Measurements from ENCODE around the gene PHLPP2. TPM values are rescaled to one million over a fixed set of nuclear protein-coding genes. Genes with fewer than 3 reads are reported as not detected.

The PHLPP2 gene
- total RNA-seq, 1 donor from 2014 or later, result 10.2 TPM

- DNase-seq (ENCODE audit: low spot score), result no peak
- H3K27me3 Mint-ChIP-seq (ENCODE audit: low read depth), result no peaks in the 10 kb centered on the region
- TF ChIP-seq CTCF (IDR thresholded peaks at IDR 0.05), result no peak
- no peak overlapping the region for H3K4me3 Mint-ChIP-seq (ENCODE audit: unreplicated experiment)
- no peak overlapping the region for H3K27ac Mint-ChIP-seq (ENCODE audit: unreplicated experiment)
- no peaks in the 10 kb centered on the region for H3K9me3 Mint-ChIP-seq (ENCODE audit: low read depth)
- peaks cover 24% of the 10 kb centered on the region for H3K36me3 Mint-ChIP-seq (ENCODE audit: low read depth)
- H3K4me1 Mint-ChIP-seq (ENCODE audit: low read depth), result no peaks in the 10 kb centered on the region
Measured at GRCh38 chr16:71675380-71675779, 49.1 kb downstream of the PHLPP2 start.

- H3K4me3 Mint-ChIP-seq (ENCODE audit: unreplicated experiment), result no peak overlapping the region
- peaks cover 32% of the 10 kb centered on the region for H3K36me3 Mint-ChIP-seq (ENCODE audit: low read depth)
- H3K27me3 Mint-ChIP-seq (ENCODE audit: low read depth), result no peaks in the 10 kb centered on the region
Measured at GRCh38 chr16:71674229-71674628, 50.3 kb downstream of the PHLPP2 start.

GRCh38 chr16:71673582-71673973 lies 50.9 kb downstream of the PHLPP2 start:
- Mint-ChIP-seq H3K9me3 (ENCODE audit: low read depth) (no peaks in the 10 kb centered on the region), H3K27me3 (ENCODE audit: low read depth) (no peaks in the 10 kb centered on the region)

More at GRCh38 chr16:71674229-71674628, 50.3 kb downstream of the PHLPP2 start:
- Mint-ChIP-seq H3K27ac (ENCODE audit: unreplicated experiment) (no peak overlapping the region), H3K4me1 (ENCODE audit: low read depth) (no peaks in the 10 kb centered on the region), H3K9me3 (ENCODE audit: low read depth) (no peaks in the 10 kb centered on the region)
- DNase-seq (ENCODE audit: low spot score), result no peak
- no peak for TF ChIP-seq CTCF (IDR thresholded peaks at IDR 0.05)

GRCh38 chr16:71672803-71673581 lies 51.5 kb downstream of the PHLPP2 start:
- Mint-ChIP-seq H3K4me3 (ENCODE audit: unreplicated experiment) (no peak overlapping the region), H3K36me3 (ENCODE audit: low read depth) (peaks cover 32% of the 10 kb centered on the region), H3K4me1 (ENCODE audit: low read depth) (no peaks in the 10 kb centered on the region), H3K9me3 (ENCODE audit: low read depth) (no peaks in the 10 kb centered on the region), H3K27ac (ENCODE audit: unreplicated experiment) (no peak overlapping the region), H3K27me3 (ENCODE audit: low read depth) (no peaks in the 10 kb centered on the region)
- TF ChIP-seq CTCF (IDR thresholded peaks at IDR 0.05), result no peak
- DNase-seq (ENCODE audit: low spot score), result no peak

More at GRCh38 chr16:71673582-71673973, 50.9 kb downstream of the PHLPP2 start:
- no peak for DNase-seq (ENCODE audit: low spot score)
- Mint-ChIP-seq H3K36me3 (ENCODE audit: low read depth) (peaks cover 32% of the 10 kb centered on the region), H3K4me1 (ENCODE audit: low read depth) (no peaks in the 10 kb centered on the region), H3K27ac (ENCODE audit: unreplicated experiment) (no peak overlapping the region), H3K4me3 (ENCODE audit: unreplicated experiment) (no peak overlapping the region)
- no peak for TF ChIP-seq CTCF (IDR thresholded peaks at IDR 0.05)

DNA sequence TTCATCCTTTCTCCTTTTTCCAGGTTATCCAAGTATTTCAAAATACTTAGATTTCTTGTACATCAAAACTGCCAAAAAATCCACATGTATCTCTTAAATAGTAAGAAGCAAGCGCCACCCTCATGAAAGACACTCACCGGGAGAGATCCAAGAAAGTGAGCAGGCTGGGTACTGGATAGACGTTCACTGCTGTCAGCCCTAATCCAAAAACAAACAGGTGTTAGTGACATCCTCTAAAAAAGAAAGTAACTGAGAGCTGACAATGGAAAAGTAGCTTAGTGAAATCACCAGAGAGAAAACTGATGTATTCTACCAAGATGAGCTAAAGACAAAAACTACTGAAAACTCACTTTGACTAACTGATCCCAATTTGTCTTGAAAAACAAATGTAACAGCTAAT lies 52.4 kb downstream of the PHLPP2 start:
- H3K27me3 Mint-ChIP-seq (ENCODE audit: low read depth), result no peaks in the 10 kb centered on the region
- no peak for TF ChIP-seq CTCF (IDR thresholded peaks at IDR 0.05)
- no peak overlapping the region for H3K4me3 Mint-ChIP-seq (ENCODE audit: unreplicated experiment)
- DNase-seq (ENCODE audit: low spot score), result no peak
- no peaks in the 10 kb centered on the region for H3K4me1 Mint-ChIP-seq (ENCODE audit: low read depth)
- no peaks in the 10 kb centered on the region for H3K9me3 Mint-ChIP-seq (ENCODE audit: low read depth)
- no peak overlapping the region for H3K27ac Mint-ChIP-seq (ENCODE audit: unreplicated experiment)
- peaks cover 30% of the 10 kb centered on the region for H3K36me3 Mint-ChIP-seq (ENCODE audit: low read depth)
